Subcutaneous adipose tissue (tissue), 4 donors: ENCODE results near the gene METTL26. TPM values are rescaled to one million over a fixed set of nuclear protein-coding genes. Genes with fewer than 3 reads are reported as not detected.

Experiments
- CTCF ChIP-seq: fragments of 450-650 bp; IDR thresholded peaks from one replicate; pipeline ENCODE4 v1.5.1; 2016; ENCODE audit warnings: low read depth, mild to moderate bottlenecking, control low read depth, antibody characterized with exemption, moderate library complexity
- total RNA-seq, 4 donors: library from RNA; depleted of rRNA; stranded (reverse); fragments of >200 nt; gene quantifications; one replicate each; pipeline ENCODE4 v1.1.0, GENCODE V29; 2016

Gene METTL26
- total RNA-seq, 4 donors from 2014 or later, result 72.2 to 199 (median 117) TPM

GRCh38 chr16:624526-625070 is 11.5 kb downstream of the METTL26 start:
- no peak for TF ChIP-seq CTCF

GRCh38 chr16:622920-623280 is 13.2 kb downstream of the METTL26 start:
- TF ChIP-seq CTCF, result no peak

GRCh38 chr16:621526-622105 is 14.5 kb downstream of the METTL26 start:
- TF ChIP-seq CTCF, result no peak

- no peak for TF ChIP-seq CTCF
Measured at GRCh38 chr16:620700-621525, 15.2 kb downstream of the METTL26 start.

- TF ChIP-seq CTCF, result no peak
Measured at GRCh38 chr16:619476-620100, 16.5 kb downstream of the METTL26 start.

GRCh38 chr16:617855-618254 is 18.2 kb downstream of the METTL26 start:
- no peak for TF ChIP-seq CTCF
